ENCODE data around the gene PFKL.

DNA sequence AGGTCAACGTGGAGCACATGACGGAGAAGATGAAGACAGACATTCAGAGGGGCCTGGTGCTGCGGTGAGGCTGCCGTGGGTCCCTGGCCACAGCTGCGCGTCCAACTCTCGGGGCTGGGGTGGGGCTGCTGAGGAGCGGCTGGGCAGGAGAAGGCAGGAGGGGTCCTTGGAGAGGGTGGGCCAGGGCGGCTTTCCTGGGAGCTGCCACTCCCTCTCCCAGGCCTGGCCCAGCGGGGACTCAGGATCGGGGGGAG is 24.9 kb downstream of the PFKL start:
- TF ChIP-seq, protein P1, sequence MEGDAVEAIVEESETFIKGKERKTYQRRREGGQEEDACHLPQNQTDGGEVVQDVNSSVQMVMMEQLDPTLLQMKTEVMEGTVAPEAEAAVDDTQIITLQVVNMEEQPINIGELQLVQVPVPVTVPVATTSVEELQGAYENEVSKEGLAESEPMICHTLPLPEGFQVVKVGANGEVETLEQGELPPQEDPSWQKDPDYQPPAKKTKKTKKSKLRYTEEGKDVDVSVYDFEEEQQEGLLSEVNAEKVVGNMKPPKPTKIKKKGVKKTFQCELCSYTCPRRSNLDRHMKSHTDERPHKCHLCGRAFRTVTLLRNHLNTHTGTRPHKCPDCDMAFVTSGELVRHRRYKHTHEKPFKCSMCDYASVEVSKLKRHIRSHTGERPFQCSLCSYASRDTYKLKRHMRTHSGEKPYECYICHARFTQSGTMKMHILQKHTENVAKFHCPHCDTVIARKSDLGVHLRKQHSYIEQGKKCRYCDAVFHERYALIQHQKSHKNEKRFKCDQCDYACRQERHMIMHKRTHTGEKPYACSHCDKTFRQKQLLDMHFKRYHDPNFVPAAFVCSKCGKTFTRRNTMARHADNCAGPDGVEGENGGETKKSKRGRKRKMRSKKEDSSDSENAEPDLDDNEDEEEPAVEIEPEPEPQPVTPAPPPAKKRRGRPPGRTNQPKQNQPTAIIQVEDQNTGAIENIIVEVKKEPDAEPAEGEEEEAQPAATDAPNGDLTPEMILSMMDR (IDR thresholded peaks at IDR 0.05), result no peak
- TF ChIP-seq POLR2A (IDR thresholded peaks at IDR 0.05), result no peak
